ENCODE data around the gene LAMA5. TPM values are rescaled to one million over a fixed set of nuclear protein-coding genes. Genes with fewer than 3 reads are reported as not detected.

LAMA5 gene
- total RNA-seq, 1 donor from 2014 or later = 601 TPM

GRCh38 chr20:62312662-62312977 is 54.5 kb downstream of the LAMA5 start:
- no peak for DNase-seq (ENCODE audit: low spot score in 2 of 2, unreplicated experiment in 2 of 2)
- no peaks in the 10 kb centered on the region for H3K4me1 Mint-ChIP-seq

GRCh38 chr20:62311832-62312661 is 55.1 kb downstream of the LAMA5 start:
- no peak overlapping the region for H3K4me3 Mint-ChIP-seq
- no peaks in the 10 kb centered on the region for H3K4me1 Mint-ChIP-seq
- TF ChIP-seq CTCF (IDR thresholded peaks at IDR 0.05; ENCODE audit: unreplicated experiment) = no peak
- H3K36me3 Mint-ChIP-seq = peaks cover 10% of the 10 kb centered on the region
- H3K27ac Mint-ChIP-seq = no peak overlapping the region
- DNase-seq (ENCODE audit: low spot score in 2 of 2, unreplicated experiment in 2 of 2) = no peak
- H3K9me3 Mint-ChIP-seq = no peaks in the 10 kb centered on the region
- H3K27me3 Mint-ChIP-seq (ENCODE audit: low read depth) = no peaks in the 10 kb centered on the region

More at GRCh38 chr20:62312662-62312977, 54.5 kb downstream of the LAMA5 start:
- H3K27me3 Mint-ChIP-seq (ENCODE audit: low read depth) = no peaks in the 10 kb centered on the region
- no peak for TF ChIP-seq CTCF (IDR thresholded peaks at IDR 0.05; ENCODE audit: unreplicated experiment)
- peaks cover 10% of the 10 kb centered on the region for H3K36me3 Mint-ChIP-seq
- no peak overlapping the region for H3K4me3 Mint-ChIP-seq
- H3K9me3 Mint-ChIP-seq = no peaks in the 10 kb centered on the region
- no peak overlapping the region for H3K27ac Mint-ChIP-seq

GRCh38 chr20:62311150-62311549 is 56.0 kb downstream of the LAMA5 start:
- H3K4me1 Mint-ChIP-seq = no peaks in the 10 kb centered on the region
- no peak overlapping the region for H3K4me3 Mint-ChIP-seq
- TF ChIP-seq CTCF (IDR thresholded peaks at IDR 0.05; ENCODE audit: unreplicated experiment) = no peak
- no peaks in the 10 kb centered on the region for H3K9me3 Mint-ChIP-seq
- H3K27me3 Mint-ChIP-seq (ENCODE audit: low read depth) = no peaks in the 10 kb centered on the region
- no peak overlapping the region for H3K27ac Mint-ChIP-seq
- DNase-seq (ENCODE audit: low spot score in 2 of 2, unreplicated experiment in 2 of 2) = no peak
- peaks cover 6% of the 10 kb centered on the region for H3K36me3 Mint-ChIP-seq

GRCh38 chr20:62310757-62311121 is 56.4 kb downstream of the LAMA5 start:
- no peak overlapping the region for H3K4me3 Mint-ChIP-seq
- no peaks in the 10 kb centered on the region for H3K4me1 Mint-ChIP-seq
- H3K36me3 Mint-ChIP-seq = peaks cover 2% of the 10 kb centered on the region

GRCh38 chr20:62309947-62310756 is 57.0 kb downstream of the LAMA5 start:
- peaks cover 3% of the 10 kb centered on the region for H3K36me3 Mint-ChIP-seq
- no peak overlapping the region for H3K27ac Mint-ChIP-seq
- peaks cover 3% of the 10 kb centered on the region for H3K4me1 Mint-ChIP-seq
- TF ChIP-seq CTCF (IDR thresholded peaks at IDR 0.05; ENCODE audit: unreplicated experiment) = no peak
- no peak for DNase-seq (ENCODE audit: low spot score in 2 of 2, unreplicated experiment in 2 of 2)
- no peaks in the 10 kb centered on the region for H3K27me3 Mint-ChIP-seq (ENCODE audit: low read depth)
- no peaks in the 10 kb centered on the region for H3K9me3 Mint-ChIP-seq
- no peak overlapping the region for H3K4me3 Mint-ChIP-seq

More at GRCh38 chr20:62310757-62311121, 56.4 kb downstream of the LAMA5 start:
- DNase-seq (ENCODE audit: low spot score in 2 of 2, unreplicated experiment in 2 of 2) = no peak
- Mint-ChIP-seq H3K27me3 (ENCODE audit: low read depth) (no peaks in the 10 kb centered on the region), H3K27ac (no peak overlapping the region), H3K9me3 (no peaks in the 10 kb centered on the region)
- no peak for TF ChIP-seq CTCF (IDR thresholded peaks at IDR 0.05; ENCODE audit: unreplicated experiment)
